NCI-H1417 (cell line): ENCODE data around the gene MEP1B.

ENCODE experiments used
- DNase-seq, 3 experiments: peaks; one replicate each; lab custom pipeline; 2025; lab: John Stamatoyannopoulos, UW

The MEP1B gene

GRCh38 chr18:32267463-32267862 lies 77.6 kb downstream of the MEP1B start:
- DNase-seq: peak in 1 of 3 experiments; percentile 39
